Activated naive CD4-positive, alpha-beta T cell treated with anti-CD3 and anti-CD28 coated beads for 36 hours (primary cell): ENCODE results near the gene PEX26. TPM values are rescaled to one million over a fixed set of nuclear protein-coding genes. Genes with fewer than 3 reads are reported as not detected.
"Not testable (repeated sequence)": the region's sequence is repeated elsewhere in the genome, so short reads cannot be mapped to it uniquely, and the experiment has no call there.

Experiments used
- CTCF ChIA-PET: fragments of 350-600 bp; sonication (Branson Sonifier 250); formaldehyde crosslinking; loops from one replicate; lab custom pipeline; 2021; ENCODE audit warnings: antibody characterized with exemption; lab: Charles Lee
- DNase-seq: peaks from one replicate; pipeline ENCODE4 v3.0.0-alpha.2; 2020
- H3K27ac Mint-ChIP-seq: one replicate; pipeline ENCODE4 v1.8.0; 2021; ENCODE audit warnings: mild to moderate bottlenecking, mixed read lengths
- H3K27me3 Mint-ChIP-seq: one replicate; pipeline ENCODE4 v1.8.0; 2021; ENCODE audit warnings: low read depth, mixed read lengths
- H3K36me3 Mint-ChIP-seq: one replicate; pipeline ENCODE4 v1.8.0; 2021; ENCODE audit warnings: low read depth, mixed read lengths
- H3K4me1 Mint-ChIP-seq: one replicate; pipeline ENCODE4 v1.8.0; 2021; ENCODE audit warnings: low read depth, mixed read lengths
- H3K4me3 Mint-ChIP-seq: one replicate; pipeline ENCODE4 v1.8.0; 2021; ENCODE audit warnings: mild to moderate bottlenecking, moderate library complexity, mixed read lengths
- H3K9me3 Mint-ChIP-seq: one replicate; pipeline ENCODE4 v1.8.0; 2021; ENCODE audit warnings: mixed read lengths
- intact Hi-C: fragments of 100-400 bp; cut with micrococcal nuclease; formaldehyde crosslinking; loops from one replicate; pipeline ENCODE4 v1.15.1; 2023
- total RNA-seq, 2 experiments: library from RNA; stranded (reverse); gene quantifications; one replicate each; pipeline ENCODE4 v1.2.3, GENCODE V29; 2021

The PEX26 gene
- 10 to 100 TPM; 47.6 to 48.2 TPM for total RNA-seq

- Mint-ChIP-seq H3K27ac (peak within 1 kb of the TSS; percentile 99), H3K9me3 (no peaks in the 10 kb centered on the region), H3K36me3 (peaks cover 36% of the 10 kb centered on the region), H3K4me1 (peaks cover 47% of the 10 kb centered on the region), H3K4me3 (peak within 1 kb of the TSS; percentile 99), H3K27me3 (no peaks in the 10 kb centered on the region)
- CTCF ChIA-PET, result interaction anchor here (0.6 to 4.7 kb wide), 9 partner anchors 11 to 506 kb away, joined by 3 to 96 read pairs (median 5); partner anchors contain the start of gene USP18
- intact Hi-C loops, result loop anchor here (1.0 to 5.0 kb wide), 9 partner anchors 27 to 990 kb away; partner anchors contain the start of genes ATP6V1E1, MICAL3 and USP18
- peak; percentile 97 for DNase-seq
These were observed at the start of gene PEX26 for GRCh38 chr22:18077639-18078328. PEX26 (plus strand) TSS chr22:18077990; CDS start chr22:18078377, 387 bp downstream.

- intact Hi-C loops, result loop anchor here (10.0 kb wide), 1 partner anchor 134 kb away; no protein-coding TSS in a partner anchor
- H3K36me3 Mint-ChIP-seq, result no peaks in the 10 kb centered on the region
These were observed 48.8 kb upstream of the PEX26 start for GRCh38 chr22:18028817-18029527.

DNA sequence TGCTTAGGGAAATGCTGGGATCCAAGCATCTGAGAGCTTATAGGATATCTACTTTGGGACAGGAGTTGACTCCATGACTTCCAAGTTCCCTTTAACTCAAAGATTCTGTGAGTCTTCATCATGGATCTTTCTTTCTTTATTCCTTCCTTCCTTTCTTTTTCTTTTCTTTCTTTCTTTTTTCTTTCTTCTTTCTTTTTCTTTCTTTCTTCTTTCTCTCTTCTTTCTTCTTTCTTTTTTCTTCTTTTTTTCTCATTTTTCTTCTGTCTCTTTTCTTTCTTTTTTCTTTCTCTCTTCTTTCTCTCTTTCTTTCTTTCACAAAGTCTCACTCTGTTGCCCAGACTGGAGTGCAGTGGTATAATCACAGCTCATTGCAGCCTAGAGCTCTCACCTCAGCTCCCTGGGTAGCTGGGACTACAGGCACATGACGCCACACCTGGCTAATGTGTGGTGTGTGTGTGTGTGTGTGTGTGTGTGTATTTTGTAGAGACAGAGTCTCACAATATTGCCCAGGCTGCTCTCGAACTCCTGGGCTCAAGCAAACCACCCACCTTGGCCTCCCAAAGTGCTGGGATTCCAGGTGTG, 48.0 kb upstream of the PEX26 start:
- CTCF ChIA-PET, result interaction anchor here (1.1 to 1.4 kb wide), 2 partner anchors 46 to 200 kb away, joined by 3 to 4 read pairs; no protein-coding TSS in a partner anchor
- H3K27me3 Mint-ChIP-seq, result peaks cover 10% of the 10 kb centered on the region
- H3K27ac Mint-ChIP-seq, result no peak overlapping the region
- intact Hi-C loops, result loop anchor here (10.0 kb wide), 1 partner anchor 135 kb away; no protein-coding TSS in a partner anchor
- DNase-seq, result no peak
- H3K9me3 Mint-ChIP-seq, result no peaks in the 10 kb centered on the region
- H3K4me3 Mint-ChIP-seq, result no peak overlapping the region
- H3K4me1 Mint-ChIP-seq, result peaks cover 3% of the 10 kb centered on the region
- no peaks in the 10 kb centered on the region for H3K36me3 Mint-ChIP-seq

More at GRCh38 chr22:18028817-18029527, 48.8 kb upstream of the PEX26 start:
- CTCF ChIA-PET, result interaction anchor here (1.1 to 1.4 kb wide), 4 partner anchors 47 to 200 kb away, joined by 3 to 4 read pairs (median 4); no protein-coding TSS in a partner anchor
- Mint-ChIP-seq H3K4me3 (no peak overlapping the region), H3K4me1 (peaks cover 7% of the 10 kb centered on the region), H3K27me3 (peaks cover 14% of the 10 kb centered on the region), H3K27ac (no peak overlapping the region), H3K9me3 (no peaks in the 10 kb centered on the region)
- DNase-seq, result no peak

- no peak overlapping the region for H3K27ac Mint-ChIP-seq
- H3K9me3 Mint-ChIP-seq, result no peaks in the 10 kb centered on the region
- no peaks in the 10 kb centered on the region for H3K4me1 Mint-ChIP-seq
- no peak for DNase-seq
- intact Hi-C loops, result no loop called here
- H3K36me3 Mint-ChIP-seq, result no peaks in the 10 kb centered on the region
- H3K4me3 Mint-ChIP-seq, result no peak overlapping the region
- CTCF ChIA-PET, result interaction anchor here (0.6 kb wide), 1 partner anchor 94 kb away, joined by 4 read pairs; no protein-coding TSS in a partner anchor
- H3K27me3 Mint-ChIP-seq, result no peaks in the 10 kb centered on the region
These were observed 45.9 kb upstream of the PEX26 start for GRCh38 chr22:18031695-18032454.

DNA sequence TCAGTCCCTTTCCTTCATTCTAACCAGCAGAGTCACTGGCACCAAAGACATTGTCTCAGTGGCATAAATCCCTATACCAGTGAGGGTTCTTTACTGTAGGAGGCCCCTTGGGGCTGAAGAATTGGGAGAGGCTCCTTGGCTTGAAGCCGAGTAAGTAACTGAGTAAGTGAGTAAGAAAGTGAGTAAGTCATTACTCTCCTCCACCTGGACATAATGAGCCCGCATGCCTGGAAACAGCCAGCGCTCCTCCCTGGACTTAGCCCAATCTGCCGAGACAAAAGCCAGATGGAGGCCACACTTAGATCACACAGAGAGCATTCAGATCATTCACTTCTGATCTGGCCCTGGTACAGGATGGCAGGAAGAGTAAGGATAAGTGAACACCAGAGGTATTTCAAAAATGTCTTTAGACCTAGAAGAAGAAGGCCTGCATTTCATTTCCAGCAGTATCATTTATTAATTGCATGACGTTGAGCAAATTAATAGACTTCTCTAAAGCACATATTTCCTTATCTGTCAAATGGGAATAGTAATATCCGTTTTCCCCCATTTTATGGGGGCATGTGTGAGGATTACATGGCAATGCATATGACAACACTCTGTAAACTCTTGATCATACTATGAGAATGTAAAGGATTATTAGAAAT, 45.2 kb upstream of the PEX26 start:
- Mint-ChIP-seq H3K27ac (no peak overlapping the region), H3K36me3 (no peaks in the 10 kb centered on the region), H3K27me3 (no peaks in the 10 kb centered on the region), H3K4me3 (no peak overlapping the region), H3K4me1 (no peaks in the 10 kb centered on the region), H3K9me3 (no peaks in the 10 kb centered on the region)
- CTCF ChIA-PET, result interaction anchor here (1.1 kb wide), 1 partner anchor 202 kb away, joined by 3 read pairs; no protein-coding TSS in a partner anchor
- intact Hi-C loops, result no loop called here
- DNase-seq, result no peak

- H3K9me3 Mint-ChIP-seq, result no peaks in the 10 kb centered on the region
- H3K27me3 Mint-ChIP-seq, result no peaks in the 10 kb centered on the region
- no peak overlapping the region for H3K27ac Mint-ChIP-seq
- intact Hi-C loops, result no loop called here
- no peak for DNase-seq
- CTCF ChIA-PET, result interaction anchor here (0.7 to 1.1 kb wide), 2 partner anchors 9 to 203 kb away, joined by 3 read pairs; partner anchors contain the start of gene MICAL3
- no peaks in the 10 kb centered on the region for H3K36me3 Mint-ChIP-seq
- H3K4me3 Mint-ChIP-seq, result no peak overlapping the region
- no peaks in the 10 kb centered on the region for H3K4me1 Mint-ChIP-seq
These were observed 44.4 kb upstream of the PEX26 start for GRCh38 chr22:18033204-18033998.

- CTCF ChIA-PET, result interaction anchor here (0.6 kb wide), 1 partner anchor 9 kb away, joined by 3 read pairs; no protein-coding TSS in a partner anchor
- no peaks in the 10 kb centered on the region for H3K27me3 Mint-ChIP-seq
- no peak overlapping the region for H3K4me3 Mint-ChIP-seq
- H3K27ac Mint-ChIP-seq, result no peak overlapping the region
- no peak for DNase-seq
- H3K36me3 Mint-ChIP-seq, result no peaks in the 10 kb centered on the region
- no peaks in the 10 kb centered on the region for H3K9me3 Mint-ChIP-seq
- intact Hi-C loops, result no loop called here
- no peaks in the 10 kb centered on the region for H3K4me1 Mint-ChIP-seq
These were observed 43.7 kb upstream of the PEX26 start for GRCh38 chr22:18034076-18034475.

DNA sequence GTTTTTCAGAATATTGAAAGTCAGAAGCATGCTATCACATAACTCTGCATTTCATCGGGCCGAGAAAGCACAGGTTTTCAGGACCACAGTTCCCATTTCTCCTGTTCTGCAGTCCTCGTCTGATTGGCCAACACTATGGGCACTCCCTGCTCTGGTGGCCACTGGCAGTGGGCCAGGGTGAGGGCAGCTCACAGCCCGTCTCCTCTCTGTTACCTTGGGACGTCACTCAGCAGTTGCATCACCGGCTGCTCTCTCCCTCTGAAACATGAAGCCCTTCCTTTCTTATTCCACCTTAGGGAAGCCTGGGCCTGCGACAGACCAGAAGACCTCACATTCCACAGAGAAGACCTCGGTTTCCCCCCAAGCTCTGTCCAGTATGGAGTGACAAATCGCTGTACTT, 42.0 kb upstream of the PEX26 start:
- Mint-ChIP-seq H3K27me3 (peaks cover 2% of the 10 kb centered on the region), H3K4me1 (no peaks in the 10 kb centered on the region), H3K9me3 (no peaks in the 10 kb centered on the region), H3K36me3 (no peaks in the 10 kb centered on the region), H3K27ac (no peak overlapping the region), H3K4me3 (no peak overlapping the region)
- intact Hi-C loops, result no loop called here
- DNase-seq, result no peak
- CTCF ChIA-PET, result no interaction called here

GRCh38 chr22:18040898-18041297, 36.9 kb upstream of the PEX26 start:
- H3K27me3 Mint-ChIP-seq, H3K4me1 Mint-ChIP-seq, H3K4me3 Mint-ChIP-seq, H3K27ac Mint-ChIP-seq, CTCF ChIA-PET, H3K36me3 Mint-ChIP-seq, DNase-seq, intact Hi-C loops, H3K9me3 Mint-ChIP-seq: not testable (repeated sequence)

DNA sequence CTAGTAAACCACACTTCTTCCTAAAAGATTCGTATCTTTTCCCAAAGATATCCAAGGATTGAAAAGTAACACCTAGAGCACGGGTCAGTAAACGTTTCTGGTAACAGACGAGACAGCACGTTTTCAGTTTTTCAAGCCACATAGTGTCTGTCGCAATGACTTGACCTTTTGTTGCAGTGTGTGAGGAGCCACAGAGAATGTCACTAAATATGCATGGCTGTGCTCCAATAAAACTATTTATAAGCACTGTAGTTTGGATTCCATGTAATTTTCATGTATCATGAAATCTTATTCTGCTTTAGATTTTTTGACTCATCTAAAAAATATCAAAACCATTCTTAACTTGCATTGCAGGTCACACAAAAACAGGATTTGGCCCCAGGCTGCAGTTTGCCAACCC, 35.1 kb upstream of the PEX26 start:
- intact Hi-C loops, result no loop called here
- CTCF ChIA-PET, result no interaction called here
- H3K4me1 Mint-ChIP-seq, result no peaks in the 10 kb centered on the region
- no peak overlapping the region for H3K27ac Mint-ChIP-seq
- peaks cover 2% of the 10 kb centered on the region for H3K27me3 Mint-ChIP-seq
- DNase-seq, result no peak
- H3K4me3 Mint-ChIP-seq, result no peak overlapping the region
- H3K9me3 Mint-ChIP-seq, result no peaks in the 10 kb centered on the region
- H3K36me3 Mint-ChIP-seq, result no peaks in the 10 kb centered on the region
